Colonic mucosa (tissue), 4 donors: ENCODE data around the gene SEMG1. TPM values are rescaled to one million over a fixed set of nuclear protein-coding genes. Genes with fewer than 3 reads are reported as not detected.

Source experiments
- DNase-seq: peaks from one replicate; pipeline ENCODE4 v3.0.0-alpha.2; 2020
- H3K27ac ChIP-seq: fragments of 200-600 bp; one replicate; pipeline ENCODE4 v1.8.0; 2021
- H3K27me3 ChIP-seq: fragments of 200-600 bp; one replicate; pipeline ENCODE4 v1.8.0; 2021
- H3K36me3 ChIP-seq: fragments of 200-600 bp; one replicate; pipeline ENCODE4 v1.8.0; 2021
- H3K4me1 ChIP-seq: fragments of 200-600 bp; one replicate; pipeline ENCODE4 v1.8.0; 2021; ENCODE audit warnings: mild to moderate bottlenecking
- H3K4me3 ChIP-seq: fragments of 200-600 bp; one replicate; pipeline ENCODE4 v1.8.0; 2021
- H3K9ac ChIP-seq, 2 donors: one replicate each; pipeline ENCODE4 v1.7.0; 2013; ENCODE audit warnings: control low read depth in 2 of 2, low read depth in 2 of 2, low read length in 2 of 2
- H3K9me3 ChIP-seq: fragments of 200-600 bp; one replicate; pipeline ENCODE4 v1.8.0; 2021
- CTCF ChIP-seq: fragments of 200-600 bp; IDR thresholded peaks from one replicate; pipeline ENCODE4 v1.8.0; 2022; ENCODE audit warnings: antibody characterized with exemption, mild to moderate bottlenecking
- intact Hi-C: fragments of 100-400 bp; cut with DNase I; formaldehyde crosslinking; loops from one replicate; pipeline ENCODE4 v1.14.1; 2022
- total RNA-seq, 2 donors: library from RNA; stranded (reverse); fragmentation: NEBNext Ultra II Directional in 1 of 2; extraction: Animal tissue kit (Norgen Biotek cat#: 25700) in 1 of 2; gene quantifications; one replicate each; pipeline ENCODE4 v1.2.1, GENCODE V29; 2021
- donor health status: healthy.
- donor health status: DM: no; HTN: no; CAD: no.
- donor health status: DM: no; HTN: no; CAD: no.

SEMG1 gene
- total RNA-seq = 1 to 10 TPM in 1 of 2 donors, under 1 TPM in 1; 0.42 to 1.0 TPM

- intact Hi-C loops = no loop called here
- no peaks in the 10 kb centered on the region for H3K36me3 ChIP-seq
- no peaks in the 10 kb centered on the region for H3K9me3 ChIP-seq
- H3K27me3 ChIP-seq = no peaks in the 10 kb centered on the region
- no peak for TF ChIP-seq CTCF
- no peaks in the 10 kb centered on the region for H3K4me1 ChIP-seq
- H3K9ac ChIP-seq = no peak within 1 kb of the TSS
- peak; percentile 21 for DNase-seq
- H3K4me3 ChIP-seq = no peak within 1 kb of the TSS
- no peak within 1 kb of the TSS for H3K27ac ChIP-seq
These were observed at the start of gene SEMG1 for GRCh38 chr20:45206725-45207124. TSS of gene SEMG1 (plus strand) at chr20:45207033. CDS start at chr20:45207054, 21 bp downstream.

GRCh38 chr20:45157962-45158361 lies 48.9 kb upstream of the SEMG1 start:
- Histone ChIP-seq H3K9ac (no peak overlapping the region), H3K9me3 (no peaks in the 10 kb centered on the region), H3K27ac (peak overlapping the region; percentile 68), H3K4me3 (no peak overlapping the region), H3K4me1 (no peaks in the 10 kb centered on the region), H3K27me3 (no peaks in the 10 kb centered on the region), H3K36me3 (no peaks in the 10 kb centered on the region)
- TF ChIP-seq CTCF = no peak
- intact Hi-C loops = no loop called here
- peak; percentile 75 for DNase-seq

GRCh38 chr20:45163083-45163803 lies 43.6 kb upstream of the SEMG1 start:
- Histone ChIP-seq H3K27ac (peak overlapping the region; percentile 53), H3K36me3 (no peaks in the 10 kb centered on the region), H3K27me3 (no peaks in the 10 kb centered on the region), H3K4me1 (no peaks in the 10 kb centered on the region), H3K9ac (no peak overlapping the region), H3K9me3 (no peaks in the 10 kb centered on the region), H3K4me3 (no peak overlapping the region)
- intact Hi-C loops = no loop called here
- TF ChIP-seq CTCF = no peak
- peak; percentile 86 for DNase-seq

GRCh38 chr20:45164906-45165305 lies 41.9 kb upstream of the SEMG1 start:
- no peak overlapping the region for H3K4me3 ChIP-seq
- DNase-seq = no peak
- TF ChIP-seq CTCF = no peak
- H3K4me1 ChIP-seq = no peaks in the 10 kb centered on the region
- H3K36me3 ChIP-seq = no peaks in the 10 kb centered on the region
- H3K9ac ChIP-seq = no peak overlapping the region
- no peaks in the 10 kb centered on the region for H3K27me3 ChIP-seq
- intact Hi-C loops = no loop called here
- no peaks in the 10 kb centered on the region for H3K9me3 ChIP-seq
- no peak overlapping the region for H3K27ac ChIP-seq

- Histone ChIP-seq H3K27ac (no peak overlapping the region), H3K36me3 (no peaks in the 10 kb centered on the region), H3K4me1 (no peaks in the 10 kb centered on the region), H3K4me3 (no peak overlapping the region), H3K9ac (no peak overlapping the region), H3K27me3 (no peaks in the 10 kb centered on the region), H3K9me3 (no peaks in the 10 kb centered on the region)
- intact Hi-C loops = no loop called here
- TF ChIP-seq CTCF = no peak
- no peak for DNase-seq
These were observed 33.3 kb upstream of the SEMG1 start for GRCh38 chr20:45173522-45173921.
